Pancreas (tissue), 10 donors: ENCODE results near the gene CLEC20A. TPM values are rescaled to one million over a fixed set of nuclear protein-coding genes. Genes with fewer than 3 reads are reported as not detected.
A peak's percentile ranks its signal among the peaks of the same experiment; 100 is the strongest.

ENCODE experiments used
- ATAC-seq, 4 donors: fragments of 200-7000 bp; cut with Tn5 transposase; one replicate each; pipeline versions ENCODE4 v1.8.0 to v1.9.1; 2020; ENCODE audit warnings: mild to moderate bottlenecking in 4 of 4, moderate library complexity in 4 of 4
- DNase-seq, 6 donors: peaks; one replicate each; pipeline ENCODE4 v3.0.0-alpha.2; 2020
- FAIRE-seq: peaks from 2 replicates; lab custom pipeline; 2012; peaks lifted over from hg19 to GRCh38; lab: Jason Lieb, UNC
- H3K27ac ChIP-seq, 4 donors: fragments of 200-600 bp; sonication (generic); 1 replicate in 3 of 4; 2 replicates in 1 of 4; pipeline versions ENCODE4 v1.5.0 to v1.8.0; 2020
- H3K27me3 ChIP-seq, 4 donors: fragments of 200-600 bp; one replicate each; pipeline ENCODE4 v1.8.0; 2021
- H3K36me3 ChIP-seq, 3 donors: fragments of 200-600 bp; sonication (generic) in 1 of 3; one replicate each; pipeline versions ENCODE4 v1.5.0 to v1.8.0; 2020 to 2021
- H3K4me1 ChIP-seq, 3 donors: fragments of 200-600 bp; one replicate each; pipeline ENCODE4 v1.8.0; 2021
- H3K4me3 ChIP-seq, 4 donors: fragments of 200-600 bp; sonication (generic) in 2 of 4; one replicate each; pipeline versions ENCODE4 v1.5.0 to v1.8.0; 2020 to 2021
- H3K9me3 ChIP-seq, 4 donors: fragments of 200-600 bp; one replicate each; pipeline ENCODE4 v1.8.0; 2021
- WGBS, 2 donors: extraction: QIAGEN DNeasy Blood & Tissue Kit; methylation state at CpG; one replicate each; pipeline ENCODE4 v1.1.7; 2013; 5-methylcytosine and 5-hydroxymethylcytosine counted together
- intact Hi-C, 3 donors: fragments of 100-400 bp; cut with DNase I; formaldehyde crosslinking; loops; one replicate each; pipeline versions ENCODE4 v1.11.1 to v1.14.2; 2022
- polyA plus RNA-seq, 2 donors: library from polyadenylated mRNA; stranded (reverse); fragments of 200-250 nt; gene quantifications; one replicate each; pipeline ENCODE4 v1.2.3, GENCODE V29; 2013
- total RNA-seq, 6 donors: library from RNA; stranded (reverse); fragmentation: NEBNext Ultra II Directional in 4 of 6; extraction: Animal tissue kit (Norgen Biotek cat#: 25700) in 4 of 6; gene quantifications; one replicate each; pipeline versions ENCODE4 v1.2.1 to v1.2.4, GENCODE V29; 2021 to 2023
- TF ChIP-seq, protein P1 (sequence below), 4 donors: fragments of 200-600 bp; sonication (generic) in 3 of 4; IDR thresholded peaks; one replicate each; pipeline versions ENCODE4 v1.5.0 to v1.8.0; 2021; ENCODE audit warnings: antibody characterized with exemption in 4 of 4
- donor health status: healthy with polysubstance abuse.
- donor health status: DM: no; HTN: no; CAD: no; lungs with moderate emphysema.
- donor health status: DM: no; HTN: no; CAD: no.
- donor health status: control.
- donor health status: control.
- donor health status: Bipolar disorder and iron deficiency.
- donor health status: DM: yes; HTN: yes; CAD: no.
- donor health status: DM: no; HTN: no; CAD: no.
- donor health status: DM: no; HTN: no; CAD: no.
- donor health status: DM: yes; HTN: yes; CAD: no.

Gene CLEC20A
- total RNA-seq (not detected), polyA plus RNA-seq (not detected)

DNA sequence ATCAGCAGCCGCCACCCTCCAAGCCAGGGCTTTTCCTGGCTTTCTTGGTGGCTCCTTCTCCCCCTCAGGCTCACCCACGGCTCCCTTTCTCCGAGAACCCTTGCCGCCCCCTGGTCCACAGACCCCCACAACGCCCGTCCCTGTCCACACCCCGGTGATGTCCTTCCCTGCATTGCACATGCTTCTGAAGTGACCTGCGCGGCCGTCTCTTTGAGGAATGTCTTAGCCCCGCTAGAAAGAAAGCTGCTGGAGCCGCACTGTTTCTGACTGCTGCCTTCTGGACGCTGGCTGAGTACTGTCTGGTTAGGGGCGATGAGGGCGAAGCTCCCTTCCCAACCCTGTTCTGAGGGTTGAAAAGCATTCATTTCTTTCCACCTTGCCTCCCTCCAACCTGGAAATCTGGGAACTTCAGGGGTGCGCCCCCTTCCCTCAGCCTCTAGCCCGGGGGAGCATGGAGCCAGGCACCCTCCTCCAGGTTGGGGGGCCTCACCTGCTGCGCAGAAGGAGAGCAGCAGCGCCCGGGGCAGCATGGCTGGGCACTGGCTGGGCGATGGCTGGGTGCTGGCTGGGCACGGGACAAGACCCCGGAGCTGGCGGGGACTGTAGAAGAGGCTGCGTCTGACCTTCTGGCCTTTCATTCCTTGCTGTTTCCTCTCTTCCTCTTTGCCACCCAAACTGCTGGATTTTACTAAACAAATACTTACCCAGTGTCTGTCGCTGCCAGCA is at the start of gene CLEC20A:
TSS of gene CLEC20A (minus strand) at position 555 of the 726 bp plus-strand sequence. CDS start at position 530, 25 bp downstream.
- Histone ChIP-seq H3K9me3 (no peaks in the 10 kb centered on the region), H3K36me3 (no peaks in the 10 kb centered on the region), H3K27ac (no peak within 1 kb of the TSS), H3K4me3 (no peak within 1 kb of the TSS), H3K4me1 (no peaks in the 10 kb centered on the region), H3K27me3 (no peaks in the 10 kb centered on the region)
- TF ChIP-seq, protein P1, sequence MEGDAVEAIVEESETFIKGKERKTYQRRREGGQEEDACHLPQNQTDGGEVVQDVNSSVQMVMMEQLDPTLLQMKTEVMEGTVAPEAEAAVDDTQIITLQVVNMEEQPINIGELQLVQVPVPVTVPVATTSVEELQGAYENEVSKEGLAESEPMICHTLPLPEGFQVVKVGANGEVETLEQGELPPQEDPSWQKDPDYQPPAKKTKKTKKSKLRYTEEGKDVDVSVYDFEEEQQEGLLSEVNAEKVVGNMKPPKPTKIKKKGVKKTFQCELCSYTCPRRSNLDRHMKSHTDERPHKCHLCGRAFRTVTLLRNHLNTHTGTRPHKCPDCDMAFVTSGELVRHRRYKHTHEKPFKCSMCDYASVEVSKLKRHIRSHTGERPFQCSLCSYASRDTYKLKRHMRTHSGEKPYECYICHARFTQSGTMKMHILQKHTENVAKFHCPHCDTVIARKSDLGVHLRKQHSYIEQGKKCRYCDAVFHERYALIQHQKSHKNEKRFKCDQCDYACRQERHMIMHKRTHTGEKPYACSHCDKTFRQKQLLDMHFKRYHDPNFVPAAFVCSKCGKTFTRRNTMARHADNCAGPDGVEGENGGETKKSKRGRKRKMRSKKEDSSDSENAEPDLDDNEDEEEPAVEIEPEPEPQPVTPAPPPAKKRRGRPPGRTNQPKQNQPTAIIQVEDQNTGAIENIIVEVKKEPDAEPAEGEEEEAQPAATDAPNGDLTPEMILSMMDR (IDR thresholded peaks at IDR 0.05): no peak
- ATAC-seq (no peak), DNase-seq (no peak), FAIRE-seq (no peak)
- intact Hi-C loops: no loop called here
- 86 to 90% methylated on average over 26 of the region's 26 CpGs for WGBS, 2 donors

DNA sequence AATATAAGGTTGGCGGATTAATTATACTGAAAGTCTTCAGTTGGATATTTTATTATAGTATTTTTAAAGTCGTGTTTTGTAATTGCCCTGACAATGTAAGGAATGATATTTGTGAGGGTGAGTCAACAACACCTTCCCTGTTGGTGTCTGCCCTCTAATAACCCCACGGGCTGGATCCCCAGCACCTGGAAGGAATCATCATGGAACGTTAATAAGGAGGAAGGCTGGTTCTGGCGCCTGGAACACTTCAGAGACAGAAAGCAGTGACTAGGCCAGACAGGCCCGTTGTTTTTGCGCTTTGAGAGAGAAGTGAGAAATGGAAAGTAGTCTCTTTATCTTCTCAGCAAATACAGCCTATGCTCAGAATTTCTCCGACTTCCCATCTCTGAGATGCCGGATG is 47.8 kb upstream of the CLEC20A start:
- FAIRE-seq: no peak
- Histone ChIP-seq H3K4me1 (no peaks in the 10 kb centered on the region), H3K9me3 (no peaks in the 10 kb centered on the region), H3K27ac (no peak overlapping the region), H3K36me3 (no peaks in the 10 kb centered on the region), H3K4me3 (no peak overlapping the region), H3K27me3 (no peaks in the 10 kb centered on the region)
- no peak for DNase-seq
- intact Hi-C loops: loop anchor here in 2 of 3 donors (5.0 kb wide), 2 partner anchors 208 to 458 kb away; no protein-coding TSS in a partner anchor
- 81 to 83% methylated on average over 9 of the region's 9 CpGs for WGBS, 2 donors
- TF ChIP-seq, protein P1 (IDR thresholded peaks at IDR 0.05): no peak
- no peak for ATAC-seq

GRCh38 chr1:178543290-178543607 is 46.5 kb upstream of the CLEC20A start:
- Histone ChIP-seq H3K27me3 (no peaks in the 10 kb centered on the region), H3K4me1 (no peaks in the 10 kb centered on the region), H3K9me3 (no peaks in the 10 kb centered on the region), H3K36me3 (no peaks in the 10 kb centered on the region), H3K27ac (peak overlapping the region; percentile 44 to 84 (median 67)), H3K4me3 (peak overlapping the region; percentile 60 to 86 (median 72))
- TF ChIP-seq, protein P1 (IDR thresholded peaks at IDR 0.05): no peak
- 6 to 8% methylated on average over 10 of the region's 10 CpGs for WGBS, 2 donors
- ATAC-seq (peak; percentile 23 to 40 (median 26)), FAIRE-seq (no peak), DNase-seq (no peak)
- intact Hi-C loops: loop anchor here in 2 of 3 donors (5.0 kb wide), 2 partner anchors 209 to 459 kb away; no protein-coding TSS in a partner anchor

DNA sequence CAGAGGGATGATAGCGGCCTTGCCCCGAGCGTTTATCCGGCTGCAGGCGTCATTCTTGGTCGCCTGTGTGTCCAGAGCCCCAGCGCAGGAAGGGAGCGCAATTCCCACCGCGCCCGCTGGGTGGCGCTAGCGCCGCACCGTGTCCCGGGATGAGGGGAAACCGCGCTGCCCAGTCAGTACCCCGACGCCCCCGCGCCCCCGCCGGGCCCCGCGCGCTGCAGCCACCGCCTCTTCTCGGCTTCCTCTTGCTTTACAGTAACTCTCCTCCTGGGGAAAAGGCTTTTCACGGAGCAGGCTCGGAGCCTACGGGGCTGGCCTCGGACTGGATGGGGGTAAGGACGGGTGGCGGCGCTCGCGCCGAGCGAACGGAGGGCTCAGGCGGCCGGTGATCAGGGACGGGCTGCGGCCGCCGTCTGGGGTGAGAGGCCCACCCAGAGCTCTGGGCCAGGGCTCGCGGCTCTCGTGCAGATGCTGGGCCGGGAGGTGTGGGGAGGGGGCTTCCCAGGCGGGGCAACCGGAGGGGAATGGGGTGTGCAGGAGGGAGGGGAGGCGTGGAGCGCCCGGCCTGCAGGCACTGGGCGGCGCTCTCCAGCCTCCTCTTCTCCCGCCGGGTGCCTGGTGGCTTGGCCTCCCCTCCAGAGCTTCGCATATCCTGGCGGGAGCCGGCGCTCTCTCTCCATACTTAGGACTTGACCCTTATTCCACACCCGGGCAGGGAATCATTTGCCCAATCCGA is 46.0 kb upstream of the CLEC20A start:
- DNase-seq: peak; percentile 76 to 99 (median 90)
- 0% methylated on average over 52 to 66 of the region's 66 CpGs for WGBS, 2 donors
- Histone ChIP-seq H3K27ac (peak overlapping the region; percentile 44 to 84 (median 67)), H3K4me3 (peak overlapping the region; percentile 60 to 86 (median 72)), H3K36me3 (no peaks in the 10 kb centered on the region), H3K27me3 (no peaks in the 10 kb centered on the region), H3K4me1 (no peaks in the 10 kb centered on the region), H3K9me3 (no peaks in the 10 kb centered on the region)
- intact Hi-C loops: loop anchor here in 2 of 3 donors (5.0 kb wide), 2 partner anchors 210 to 460 kb away; no protein-coding TSS in a partner anchor
- TF ChIP-seq, protein P1 (IDR thresholded peaks at IDR 0.05): peak; percentile 99 to 100 (median 100)
- no peak for FAIRE-seq
- ATAC-seq: peak; percentile 92 to 97 (median 93)
